Measurements from ENCODE around the gene TTC17.
"Not testable (repeated sequence)": the region's sequence is repeated elsewhere in the genome, so short reads cannot be mapped to it uniquely, and the experiment has no call there.

Gene TTC17, protein sequence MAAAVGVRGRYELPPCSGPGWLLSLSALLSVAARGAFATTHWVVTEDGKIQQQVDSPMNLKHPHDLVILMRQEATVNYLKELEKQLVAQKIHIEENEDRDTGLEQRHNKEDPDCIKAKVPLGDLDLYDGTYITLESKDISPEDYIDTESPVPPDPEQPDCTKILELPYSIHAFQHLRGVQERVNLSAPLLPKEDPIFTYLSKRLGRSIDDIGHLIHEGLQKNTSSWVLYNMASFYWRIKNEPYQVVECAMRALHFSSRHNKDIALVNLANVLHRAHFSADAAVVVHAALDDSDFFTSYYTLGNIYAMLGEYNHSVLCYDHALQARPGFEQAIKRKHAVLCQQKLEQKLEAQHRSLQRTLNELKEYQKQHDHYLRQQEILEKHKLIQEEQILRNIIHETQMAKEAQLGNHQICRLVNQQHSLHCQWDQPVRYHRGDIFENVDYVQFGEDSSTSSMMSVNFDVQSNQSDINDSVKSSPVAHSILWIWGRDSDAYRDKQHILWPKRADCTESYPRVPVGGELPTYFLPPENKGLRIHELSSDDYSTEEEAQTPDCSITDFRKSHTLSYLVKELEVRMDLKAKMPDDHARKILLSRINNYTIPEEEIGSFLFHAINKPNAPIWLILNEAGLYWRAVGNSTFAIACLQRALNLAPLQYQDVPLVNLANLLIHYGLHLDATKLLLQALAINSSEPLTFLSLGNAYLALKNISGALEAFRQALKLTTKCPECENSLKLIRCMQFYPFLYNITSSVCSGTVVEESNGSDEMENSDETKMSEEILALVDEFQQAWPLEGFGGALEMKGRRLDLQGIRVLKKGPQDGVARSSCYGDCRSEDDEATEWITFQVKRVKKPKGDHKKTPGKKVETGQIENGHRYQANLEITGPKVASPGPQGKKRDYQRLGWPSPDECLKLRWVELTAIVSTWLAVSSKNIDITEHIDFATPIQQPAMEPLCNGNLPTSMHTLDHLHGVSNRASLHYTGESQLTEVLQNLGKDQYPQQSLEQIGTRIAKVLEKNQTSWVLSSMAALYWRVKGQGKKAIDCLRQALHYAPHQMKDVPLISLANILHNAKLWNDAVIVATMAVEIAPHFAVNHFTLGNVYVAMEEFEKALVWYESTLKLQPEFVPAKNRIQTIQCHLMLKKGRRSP

GRCh38 chr11:43358801-43359421, at the start of gene TTC17:
TTC17 (plus strand) TSS chr11:43358920; CDS start chr11:43358955, 35 bp downstream.
- peak; percentile 96 for DNase-seq

DNA sequence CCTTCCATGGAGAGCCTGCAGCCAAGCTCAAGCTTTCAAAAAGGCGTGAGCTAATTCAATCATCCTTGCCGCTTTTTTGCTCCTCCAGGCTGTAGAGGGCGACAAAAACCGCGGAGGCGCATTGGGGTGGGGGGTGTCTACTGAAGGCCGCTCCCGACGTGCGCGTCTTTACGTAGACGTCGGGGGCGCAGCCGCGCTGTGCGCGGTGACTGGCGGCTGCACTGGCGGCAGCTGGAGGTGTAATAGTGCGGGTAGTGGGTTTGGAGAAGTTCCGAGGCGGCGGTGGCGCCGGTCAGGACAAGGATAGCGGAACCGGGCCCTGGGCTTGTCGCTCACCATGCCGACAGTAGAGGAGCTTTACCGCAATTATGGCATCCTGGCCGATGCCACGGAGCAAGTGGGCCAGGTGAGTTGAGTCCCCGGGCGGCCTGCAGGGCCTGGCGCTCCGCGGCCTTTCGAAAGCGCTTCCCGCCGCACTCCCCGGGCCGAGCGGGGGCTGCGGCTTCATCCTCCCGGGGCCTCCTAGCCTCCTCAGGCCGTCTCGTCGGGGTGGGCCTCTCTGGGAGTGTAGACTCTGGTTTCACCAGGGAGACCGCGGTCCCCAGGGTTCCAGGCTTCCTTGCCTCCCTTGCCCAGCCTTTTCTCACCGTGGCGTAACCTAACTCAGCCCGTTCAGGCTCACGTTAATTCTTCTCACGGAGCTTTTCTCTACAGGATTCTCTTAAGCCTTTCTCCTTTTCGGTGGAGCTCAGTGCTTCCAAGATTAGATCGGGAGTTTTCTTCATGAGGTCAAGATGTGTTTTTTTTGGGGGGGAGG, 46.7 kb upstream of the TTC17 start, which contains the start of gene API5:
Gene API5 (plus strand): TSS at position 206 of the 817 bp plus-strand sequence. CDS start 132 bp downstream, at position 338.
- peak; percentile 96 for DNase-seq

- peak; percentile 37 for DNase-seq
These were observed 42.8 kb upstream of the TTC17 start for GRCh38 chr11:43315966-43316365.

- no peak for DNase-seq
These were observed 42.3 kb upstream of the TTC17 start for GRCh38 chr11:43316451-43316850.

DNA sequence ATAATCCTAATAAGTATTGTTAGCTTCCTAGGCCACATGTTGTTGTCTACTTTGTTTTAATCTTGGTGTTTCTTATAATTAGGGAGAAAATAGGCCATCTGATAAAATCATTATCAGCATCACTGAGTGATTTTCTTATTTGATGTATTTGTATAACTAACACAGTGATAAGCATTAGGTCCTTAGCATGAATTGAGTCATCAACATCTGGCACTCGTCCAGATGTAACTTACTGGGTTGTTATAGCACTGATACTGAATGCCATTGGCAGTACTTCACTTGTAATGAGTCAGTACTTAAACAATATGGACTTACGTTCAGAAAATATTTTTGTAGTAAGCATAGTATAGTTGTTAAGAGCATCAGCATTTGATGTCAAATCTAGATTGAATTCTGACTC, 30.7 kb upstream of the TTC17 start:
- DNase-seq = no peak

GRCh38 chr11:43328482-43328881, 30.2 kb upstream of the TTC17 start:
- DNase-seq = no peak

DNA sequence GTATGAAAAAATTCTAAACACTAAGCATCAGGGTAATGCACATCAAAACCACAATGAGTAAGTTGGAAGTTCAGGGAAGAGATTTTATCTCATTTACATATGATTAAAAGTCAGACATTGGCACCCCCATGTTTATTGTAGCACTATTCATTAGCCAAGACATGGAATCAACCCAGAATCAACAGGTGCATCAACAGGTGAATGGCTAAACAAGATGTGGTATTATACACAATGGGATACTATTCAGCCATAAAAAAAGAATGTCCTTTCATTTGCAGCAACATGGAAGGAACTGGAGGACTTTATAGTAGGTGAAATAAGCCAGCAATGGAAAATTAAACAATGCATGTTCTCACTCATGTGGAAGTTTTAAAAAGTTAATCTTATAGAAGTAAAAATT, 17.6 kb upstream of the TTC17 start:
- no peak for DNase-seq

- not testable (repeated sequence) for DNase-seq
These were observed 7.3 kb upstream of the TTC17 start for GRCh38 chr11:43351426-43351825.

DNA sequence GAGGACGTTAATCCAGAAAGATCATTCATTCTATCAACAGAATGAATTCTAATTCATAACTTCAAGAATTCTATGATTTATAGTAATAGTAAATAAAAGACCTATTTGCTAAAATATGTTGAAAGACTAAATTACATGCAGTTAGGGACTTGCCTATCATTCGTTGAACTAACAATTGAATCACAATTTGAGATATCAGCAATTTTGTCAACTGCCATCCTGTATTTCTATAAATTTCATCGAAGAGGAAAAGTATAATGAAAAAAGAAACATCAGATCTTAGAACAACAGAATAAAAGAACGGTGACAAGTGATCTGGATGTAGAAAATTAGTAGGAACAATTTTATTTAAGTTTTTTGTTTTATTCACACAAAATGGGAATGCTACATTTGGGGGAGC, 4.4 kb upstream of the TTC17 start:
- DNase-seq = no peak

GRCh38 chr11:43356336-43356735, 2.4 kb upstream of the TTC17 start:
- DNase-seq = no peak

- DNase-seq = peak; percentile 2
These were observed 380 bp upstream of the TTC17 start for GRCh38 chr11:43358279-43358800.

DNA sequence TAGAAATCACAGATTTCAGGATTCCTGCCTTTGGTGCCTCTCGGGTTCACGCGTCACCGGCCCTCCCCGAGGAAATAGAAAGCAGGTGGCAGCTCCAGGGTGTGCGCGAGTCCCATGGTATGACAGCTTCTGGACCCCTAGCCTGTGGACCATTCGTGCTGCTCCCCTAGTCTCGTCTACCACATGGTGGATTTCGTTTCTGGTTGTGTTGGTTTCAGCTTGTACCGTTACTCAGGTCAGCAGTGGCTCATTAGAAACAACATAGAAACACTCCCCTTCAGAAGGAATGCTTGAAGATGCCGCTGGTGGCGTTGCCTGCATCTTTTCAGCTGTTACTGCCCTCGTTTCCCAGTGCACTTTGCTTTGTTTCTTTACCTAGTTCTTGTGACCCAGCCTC, 700 bp downstream of the TTC17 start:
- no peak for DNase-seq

DNA sequence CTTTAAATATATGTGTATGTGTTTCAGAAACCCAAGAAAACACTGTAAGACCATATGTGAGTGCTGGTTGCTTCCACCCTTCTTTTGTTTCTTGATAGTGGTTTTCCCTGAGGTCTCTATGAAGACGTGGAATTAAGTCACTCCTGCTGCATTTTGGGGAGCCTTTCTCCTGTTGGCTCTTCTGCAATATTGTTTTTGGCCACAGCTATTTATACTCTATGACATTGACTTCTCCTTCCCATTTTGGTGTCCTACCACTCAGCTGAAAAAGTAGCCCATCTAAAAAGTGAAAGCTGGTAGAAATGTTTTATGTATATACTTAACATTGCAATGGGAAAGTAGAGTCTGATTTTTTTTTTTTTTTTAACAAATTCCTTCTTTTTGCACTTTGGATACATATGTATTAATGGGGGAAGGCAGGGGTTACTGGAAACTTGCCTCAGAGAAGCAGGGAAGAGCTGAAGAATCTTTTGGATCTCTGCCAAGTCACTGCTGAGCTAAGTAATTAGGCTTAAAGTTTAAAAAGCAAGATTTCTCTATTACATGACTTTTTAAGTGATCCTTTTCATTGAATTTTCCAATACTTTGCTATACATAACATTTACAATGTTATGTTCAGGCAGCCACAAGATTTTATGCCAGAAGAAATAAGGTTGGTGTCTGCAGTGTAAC, 1.8 kb downstream of the TTC17 start:
- peak; percentile 71 for DNase-seq

GRCh38 chr11:43366677-43367076, 8.0 kb downstream of the TTC17 start:
- no peak for DNase-seq

GRCh38 chr11:43367382-43368178, 8.9 kb downstream of the TTC17 start:
- DNase-seq = peak; percentile 7

DNA sequence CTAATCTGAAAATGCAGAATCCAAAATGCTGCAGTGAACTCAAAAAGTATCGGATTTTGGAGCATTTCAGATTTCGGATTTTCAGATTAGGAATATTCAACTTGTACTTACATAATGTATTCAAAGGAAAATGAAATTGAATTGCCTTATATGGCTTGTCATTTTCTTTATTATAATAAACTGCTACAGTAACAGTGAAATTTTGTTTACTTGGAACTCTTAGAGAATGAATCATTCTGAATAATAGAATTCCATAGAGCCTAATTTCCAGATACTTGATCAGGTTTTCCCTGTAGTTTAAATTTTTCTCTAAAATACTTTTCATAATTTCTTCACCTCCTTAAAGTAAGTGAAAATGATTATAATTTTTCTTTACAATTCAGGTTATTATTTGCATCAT, 17.3 kb downstream of the TTC17 start:
- no peak for DNase-seq

DNA sequence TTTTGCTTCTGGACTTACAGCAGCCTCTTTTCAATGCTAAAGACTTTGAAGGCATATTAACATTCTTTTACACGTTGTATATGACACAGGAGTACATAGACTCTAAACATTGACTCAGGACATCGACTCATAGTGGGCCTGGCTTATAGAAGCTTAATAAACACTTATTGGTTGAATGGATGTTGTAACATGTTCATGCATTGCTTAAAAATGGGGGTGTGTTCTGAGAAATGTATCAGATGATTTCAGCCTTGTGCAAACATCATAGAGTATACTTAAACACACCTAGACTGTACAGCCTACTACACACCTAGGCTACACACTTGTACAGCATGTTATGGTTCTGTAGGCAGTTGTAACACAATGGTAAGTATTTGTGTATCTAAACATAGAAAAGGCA, 17.9 kb downstream of the TTC17 start:
- peak; percentile 54 for DNase-seq

DNA sequence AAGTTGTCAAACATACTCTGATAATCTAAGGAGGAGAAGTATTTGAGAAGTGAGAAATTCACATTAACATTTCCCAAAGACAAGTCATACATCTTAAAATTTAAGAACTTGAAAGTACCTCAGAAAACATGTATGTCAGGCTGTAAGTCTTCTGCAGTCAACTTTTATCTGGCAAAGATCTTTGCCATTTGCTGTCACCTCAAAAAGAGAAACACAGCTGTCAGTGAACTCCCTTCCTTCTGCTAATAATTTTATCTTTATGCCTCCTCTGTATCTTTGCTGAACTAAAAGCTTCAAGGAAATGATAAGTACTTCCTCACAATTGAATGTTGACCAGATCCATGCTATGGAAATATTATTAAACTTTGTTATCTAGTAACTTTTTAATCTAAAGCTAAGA, 18.7 kb downstream of the TTC17 start:
- DNase-seq = no peak

DNA sequence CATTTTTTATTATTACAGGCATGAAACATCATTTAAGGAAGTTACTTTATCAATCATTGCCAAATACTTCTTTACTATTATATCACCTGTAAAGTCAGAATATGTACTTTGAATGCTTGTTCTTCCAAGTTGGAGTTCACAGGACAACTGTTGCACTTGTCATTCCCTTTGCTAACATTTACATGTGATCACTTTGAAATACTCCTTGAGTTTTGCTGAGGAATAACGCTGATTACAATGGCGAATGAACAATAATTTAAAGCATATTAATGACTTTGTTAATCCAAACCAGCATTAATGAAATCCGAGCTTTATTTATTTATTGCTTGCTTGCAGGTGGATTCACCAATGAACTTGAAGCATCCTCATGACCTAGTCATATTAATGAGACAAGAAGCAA, 20.2 kb downstream of the TTC17 start:
- no peak for DNase-seq

- no peak for DNase-seq
These were observed 23.1 kb downstream of the TTC17 start for GRCh38 chr11:43381802-43382201.

All from inflammatory macrophage treated with lipopolysaccharide for 4 hours (primary cell).